22Rv1 (cell line): ENCODE measurements around the gene ZNF462.

Experiments used
- ZFX ChIP-seq: fragments of 450-650 bp; IDR thresholded peaks from 2 replicates; pipeline ENCODE4 v1.6.1; 2017; ENCODE audit warnings: antibody characterized with exemption, borderline replicate concordance
- TF ChIP-seq, protein P1 (sequence below): fragments of 450-650 bp; IDR thresholded peaks from 2 replicates; pipeline ENCODE4 v1.5.1; 2017; ENCODE audit warnings: mild to moderate bottlenecking

DNA sequence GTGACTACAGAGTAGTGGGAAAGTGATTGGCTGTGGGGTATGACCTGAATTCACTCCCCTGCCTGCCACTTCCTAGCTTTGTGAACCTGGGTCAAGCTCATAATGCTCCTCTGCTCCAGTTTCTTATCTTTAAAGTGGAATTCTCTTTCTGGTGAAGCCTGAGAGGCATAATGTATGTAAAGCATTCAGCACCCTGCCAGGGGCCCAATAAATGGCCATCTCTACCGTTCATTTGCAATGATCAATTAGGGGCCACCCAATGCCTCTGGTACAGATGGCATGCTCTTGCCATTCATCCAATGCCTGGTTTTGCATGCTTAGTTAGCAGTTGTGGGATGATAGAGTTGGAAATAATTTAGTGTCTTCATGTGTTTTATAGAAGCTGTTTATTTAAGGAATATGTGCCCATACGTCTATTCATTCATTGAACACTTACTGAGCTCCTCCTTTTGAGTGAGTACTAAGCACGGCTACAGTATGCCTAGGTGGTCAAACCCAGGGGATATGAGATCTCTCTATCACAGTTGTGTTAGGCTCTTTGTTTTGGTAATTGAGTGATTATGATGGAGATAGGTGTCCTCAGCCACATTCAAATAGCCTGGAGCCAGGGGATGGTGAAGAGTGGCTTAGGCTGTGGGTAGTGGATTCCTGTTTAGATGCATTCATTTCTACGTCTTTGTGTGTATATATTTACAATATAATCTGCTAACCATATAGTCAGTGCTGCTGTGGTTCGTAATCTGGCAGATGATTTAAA is 15.3 kb downstream of the ZNF462 start:
- TF ChIP-seq, protein P1, sequence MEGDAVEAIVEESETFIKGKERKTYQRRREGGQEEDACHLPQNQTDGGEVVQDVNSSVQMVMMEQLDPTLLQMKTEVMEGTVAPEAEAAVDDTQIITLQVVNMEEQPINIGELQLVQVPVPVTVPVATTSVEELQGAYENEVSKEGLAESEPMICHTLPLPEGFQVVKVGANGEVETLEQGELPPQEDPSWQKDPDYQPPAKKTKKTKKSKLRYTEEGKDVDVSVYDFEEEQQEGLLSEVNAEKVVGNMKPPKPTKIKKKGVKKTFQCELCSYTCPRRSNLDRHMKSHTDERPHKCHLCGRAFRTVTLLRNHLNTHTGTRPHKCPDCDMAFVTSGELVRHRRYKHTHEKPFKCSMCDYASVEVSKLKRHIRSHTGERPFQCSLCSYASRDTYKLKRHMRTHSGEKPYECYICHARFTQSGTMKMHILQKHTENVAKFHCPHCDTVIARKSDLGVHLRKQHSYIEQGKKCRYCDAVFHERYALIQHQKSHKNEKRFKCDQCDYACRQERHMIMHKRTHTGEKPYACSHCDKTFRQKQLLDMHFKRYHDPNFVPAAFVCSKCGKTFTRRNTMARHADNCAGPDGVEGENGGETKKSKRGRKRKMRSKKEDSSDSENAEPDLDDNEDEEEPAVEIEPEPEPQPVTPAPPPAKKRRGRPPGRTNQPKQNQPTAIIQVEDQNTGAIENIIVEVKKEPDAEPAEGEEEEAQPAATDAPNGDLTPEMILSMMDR = no peak
- no peak for TF ChIP-seq ZFX
